Measurements from ENCODE around the gene DNAJB5.

DNA sequence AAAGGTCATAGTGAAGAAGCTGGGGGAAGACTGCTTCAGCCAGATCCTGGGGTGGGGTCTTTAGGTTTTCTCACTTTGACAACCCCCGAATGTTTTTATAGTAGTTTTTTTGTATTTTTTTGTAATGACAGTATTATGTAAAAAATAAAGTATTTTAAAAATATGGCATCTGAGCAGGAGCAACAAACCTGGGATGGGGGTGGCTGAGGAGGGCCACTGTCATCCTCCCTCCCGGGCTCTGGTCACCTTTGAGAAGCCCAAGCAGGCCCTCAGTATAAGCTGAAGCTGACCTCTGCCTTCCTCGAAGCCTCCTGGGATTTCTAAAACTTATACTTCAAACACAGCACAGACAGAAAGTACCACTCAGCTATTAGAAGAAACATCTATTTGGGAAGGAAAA lies 8.7 kb downstream of the DNAJB5 start:
- TF ChIP-seq, protein P1, sequence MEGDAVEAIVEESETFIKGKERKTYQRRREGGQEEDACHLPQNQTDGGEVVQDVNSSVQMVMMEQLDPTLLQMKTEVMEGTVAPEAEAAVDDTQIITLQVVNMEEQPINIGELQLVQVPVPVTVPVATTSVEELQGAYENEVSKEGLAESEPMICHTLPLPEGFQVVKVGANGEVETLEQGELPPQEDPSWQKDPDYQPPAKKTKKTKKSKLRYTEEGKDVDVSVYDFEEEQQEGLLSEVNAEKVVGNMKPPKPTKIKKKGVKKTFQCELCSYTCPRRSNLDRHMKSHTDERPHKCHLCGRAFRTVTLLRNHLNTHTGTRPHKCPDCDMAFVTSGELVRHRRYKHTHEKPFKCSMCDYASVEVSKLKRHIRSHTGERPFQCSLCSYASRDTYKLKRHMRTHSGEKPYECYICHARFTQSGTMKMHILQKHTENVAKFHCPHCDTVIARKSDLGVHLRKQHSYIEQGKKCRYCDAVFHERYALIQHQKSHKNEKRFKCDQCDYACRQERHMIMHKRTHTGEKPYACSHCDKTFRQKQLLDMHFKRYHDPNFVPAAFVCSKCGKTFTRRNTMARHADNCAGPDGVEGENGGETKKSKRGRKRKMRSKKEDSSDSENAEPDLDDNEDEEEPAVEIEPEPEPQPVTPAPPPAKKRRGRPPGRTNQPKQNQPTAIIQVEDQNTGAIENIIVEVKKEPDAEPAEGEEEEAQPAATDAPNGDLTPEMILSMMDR (IDR thresholded peaks at IDR 0.05; ENCODE audit: insufficient read depth, low read depth, low read length) = no peak
- TF ChIP-seq EZH2 (IDR thresholded peaks at IDR 0.05; ENCODE audit: insufficient read depth, low read length) = no peak
